Endothelial cell of umbilical vein (primary cell): ENCODE measurements around the gene FXYD3. TPM values are rescaled to one million over a fixed set of nuclear protein-coding genes. Genes with fewer than 3 reads are reported as not detected.

ENCODE experiments used
- BruUV-seq: library from RNA; stranded (reverse); fragments of 400-500 nt; replicated peaks from 2 replicates; lab custom pipeline; 2021; lab: Mats Ljungman, UMichigan
- CTCF ChIA-PET: fragments of 300-600, 350-600 bp; sonication (Branson Sonifier 250); formaldehyde crosslinking; loops from one replicate; lab custom pipeline; 2021; ENCODE audit warnings: antibody characterized with exemption, inconsistent platforms; lab: Charles Lee
- POLR2A ChIA-PET: fragments of 300-600, 350-600 bp; sonication (Branson Sonifier 250); formaldehyde crosslinking; loops from one replicate; lab custom pipeline; 2021; ENCODE audit warnings: antibody characterized with exemption, inconsistent platforms; lab: Charles Lee
- DNase-seq: peaks from one replicate; pipeline ENCODE4 v3.0.0-alpha.2; 2011; ENCODE audit warnings: low read depth, low spot score
- FAIRE-seq: peaks from 2 replicates; lab custom pipeline; 2011; peaks lifted over from hg19 to GRCh38; lab: Jason Lieb, UNC
- H2AFZ ChIP-seq: 2 replicates; pipeline ENCODE4 v1.6.0; 2012; ENCODE audit warnings: low read depth, low read length, control low read depth, inconsistent platforms
- H3K27ac ChIP-seq: 2 replicates; pipeline ENCODE4 v1.5.1; 2011; ENCODE audit warnings: low read depth, mild to moderate bottlenecking, control low read depth, low read length, moderate library complexity; ENCODE audit not compliant: insufficient read depth
- H3K27me3 ChIP-seq, 2 experiments: 2 replicates each; pipeline versions ENCODE4 v1.6.0 to v1.6.1; 2011; ENCODE audit warnings: low read length in 2 of 2, mixed read lengths in 1 of 2; ENCODE audit not compliant: control insufficient read depth in 2 of 2, insufficient read depth in 2 of 2
- H3K36me3 ChIP-seq, 2 experiments: 2 replicates in 1 of 2; 3 replicates in 1 of 2; pipeline ENCODE4 v1.5.1; 2011; ENCODE audit warnings: low read length in 2 of 2, mild to moderate bottlenecking in 1 of 2, moderate library complexity in 1 of 2; ENCODE audit not compliant: control insufficient read depth in 2 of 2, insufficient read depth in 2 of 2; ENCODE audit errors: extremely low read depth in 1 of 2
- H3K4me1 ChIP-seq: 3 replicates; pipeline ENCODE4 v1.5.1; 2011; ENCODE audit warnings: mild to moderate bottlenecking, low read length; ENCODE audit not compliant: control insufficient read depth, insufficient read depth; ENCODE audit errors: extremely low read depth
- H3K4me2 ChIP-seq: 2 replicates; pipeline ENCODE4 v1.6.1; 2011; ENCODE audit warnings: low read length, control low read depth, mixed read lengths; ENCODE audit not compliant: insufficient read depth
- H3K4me3 ChIP-seq, 3 experiments: fragments of 200-600 bp in 1 of 3; sonication (generic), shearing (Covaris generic) in 1 of 3; replicated peaks in 1 of 3; 2 replicates each; pipeline ENCODE4 v1.5.1; 2011 to 2016; ENCODE audit warnings: control low read depth in 3 of 3, low read length in 3 of 3, mild to moderate bottlenecking in 2 of 3, inconsistent platforms in 1 of 3, low read depth in 1 of 3, moderate library complexity in 1 of 3; ENCODE audit not compliant: insufficient read depth in 1 of 3
- H3K79me2 ChIP-seq: 2 replicates; pipeline ENCODE4 v1.6.0; 2012; ENCODE audit warnings: low read length, inconsistent platforms; ENCODE audit not compliant: control insufficient read depth, insufficient read depth
- H3K9ac ChIP-seq: replicated peaks from 2 replicates; pipeline ENCODE3; 2011; ENCODE audit warnings: low read length, control low read depth; ENCODE audit not compliant: insufficient read depth; ENCODE audit errors: extremely low read depth
- H3K9me1 ChIP-seq: replicated peaks from 3 replicates; pipeline ENCODE4 v1.6.0; 2011; ENCODE audit warnings: mild to moderate bottlenecking, low read length; ENCODE audit not compliant: control insufficient read depth, insufficient read depth; ENCODE audit errors: extremely low read depth
- H3K9me3 ChIP-seq: replicated peaks from 2 replicates; pipeline ENCODE4 v1.5.1; 2012; ENCODE audit warnings: low read length, inconsistent platforms; ENCODE audit not compliant: control insufficient read depth, insufficient read depth
- H4K20me1 ChIP-seq: replicated peaks from 2 replicates; pipeline ENCODE3; 2011; ENCODE audit warnings: mild to moderate bottlenecking, low read length; ENCODE audit not compliant: control insufficient read depth, insufficient read depth; ENCODE audit errors: extremely low read depth
- FOS ChIP-seq: IDR thresholded peaks from 2 replicates; pipeline ENCODE4 v1.6.1; 2011; ENCODE audit warnings: mild to moderate bottlenecking, low read length, moderate library complexity, borderline replicate concordance; ENCODE audit not compliant: insufficient read depth
- POLR2A ChIP-seq: IDR thresholded peaks from 2 replicates; pipeline ENCODE4 v1.6.1; 2012; ENCODE audit warnings: low read depth, mild to moderate bottlenecking, control low read depth, low read length
- dilution Hi-C: fragments of 300-500 bp; cut with MboI; formaldehyde crosslinking; loops from one replicate; pipeline ENCODE4 v1.15.0; 2019; ENCODE audit warnings: low sequenced_read_pairs; ENCODE audit not compliant: extremely low pct_ligation_motif_present
- intact Hi-C: fragments of 100-400 bp; cut with micrococcal nuclease; formaldehyde crosslinking; loops from one replicate; pipeline ENCODE4 v1.10.0; 2022
- polyA plus RNA-seq, 4 experiments: library from polyadenylated mRNA; depleted of rRNA in 3 of 4; stranded (reverse) in 3 of 4; unstranded in 1 of 4; fragments of >200 nt; gene quantifications; 2 replicates each; pipeline versions ENCODE4 v1.2.1 to v1.2.3, GENCODE V29; 2011 to 2012; ENCODE audit warnings: missing spikeins in 1 of 4
- total RNA-seq: library from RNA; stranded (reverse); gene quantifications from 2 replicates; pipeline ENCODE4 v1.2.3, GENCODE V29; 2021
- TF ChIP-seq, protein P1 (sequence below), 2 donors: IDR thresholded peaks; 1 replicate in 1 of 2; 2 replicates in 1 of 2; pipeline ENCODE4 v1.5.1; 2011; ENCODE audit warnings: low read length in 2 of 2, mild to moderate bottlenecking in 2 of 2, moderate library complexity in 2 of 2, control low read depth in 1 of 2, inconsistent platforms in 1 of 2, low read depth in 1 of 2; ENCODE audit not compliant: insufficient read depth in 1 of 2; ENCODE audit errors: extremely low read depth in 1 of 2

The FXYD3 gene
- total and polyA plus RNA-seq, 2 donors (not counting 3 experiments of a cell fraction or from before 2014, with no cell fraction given) = not detected

- peak overlapping the region; percentile 95 for H3K27ac ChIP-seq
- BruUV-seq = no TSS peak
- intact Hi-C loops = loop anchor here (2.0 kb wide), 1 partner anchor 57 kb away; no protein-coding TSS in a partner anchor
Measured at GRCh38 chr19:35155441-35155840, 39.8 kb downstream of the FXYD3 start.

More at GRCh38 chr19:35155441-35155840, 39.8 kb downstream of the FXYD3 start:
- H3K79me2 ChIP-seq = peaks cover 31% of the 10 kb centered on the region
- H3K36me3 ChIP-seq = peaks cover 13 to 17% of the 10 kb centered on the region in 2 experiments
- dilution Hi-C loops = no loop called here
- H3K4me3 ChIP-seq = peak overlapping the region; percentile 78 to 98 (median 82)
- peak overlapping the region; percentile 92 for H3K9ac ChIP-seq
- H3K27me3 ChIP-seq = no peaks in the 10 kb centered on the region
- no peak for FAIRE-seq
- H3K9me3 ChIP-seq = no peaks in the 10 kb centered on the region
- H3K4me1 ChIP-seq = peaks cover 20% of the 10 kb centered on the region
- H2AFZ ChIP-seq = no peak overlapping the region
- H3K4me2 ChIP-seq = peak overlapping the region; percentile 78
- no peaks in the 10 kb centered on the region for H3K9me1 ChIP-seq
- TF ChIP-seq, protein P1, sequence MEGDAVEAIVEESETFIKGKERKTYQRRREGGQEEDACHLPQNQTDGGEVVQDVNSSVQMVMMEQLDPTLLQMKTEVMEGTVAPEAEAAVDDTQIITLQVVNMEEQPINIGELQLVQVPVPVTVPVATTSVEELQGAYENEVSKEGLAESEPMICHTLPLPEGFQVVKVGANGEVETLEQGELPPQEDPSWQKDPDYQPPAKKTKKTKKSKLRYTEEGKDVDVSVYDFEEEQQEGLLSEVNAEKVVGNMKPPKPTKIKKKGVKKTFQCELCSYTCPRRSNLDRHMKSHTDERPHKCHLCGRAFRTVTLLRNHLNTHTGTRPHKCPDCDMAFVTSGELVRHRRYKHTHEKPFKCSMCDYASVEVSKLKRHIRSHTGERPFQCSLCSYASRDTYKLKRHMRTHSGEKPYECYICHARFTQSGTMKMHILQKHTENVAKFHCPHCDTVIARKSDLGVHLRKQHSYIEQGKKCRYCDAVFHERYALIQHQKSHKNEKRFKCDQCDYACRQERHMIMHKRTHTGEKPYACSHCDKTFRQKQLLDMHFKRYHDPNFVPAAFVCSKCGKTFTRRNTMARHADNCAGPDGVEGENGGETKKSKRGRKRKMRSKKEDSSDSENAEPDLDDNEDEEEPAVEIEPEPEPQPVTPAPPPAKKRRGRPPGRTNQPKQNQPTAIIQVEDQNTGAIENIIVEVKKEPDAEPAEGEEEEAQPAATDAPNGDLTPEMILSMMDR (IDR thresholded peaks at IDR 0.05; ENCODE audit: extremely low read depth in 1 of 2, insufficient read depth in 1 of 2, low read depth in 1 of 2, low read length in 2 of 2) = no peak
- TF ChIP-seq POLR2A = no peak
- no peak for TF ChIP-seq FOS
- POLR2A ChIA-PET = no interaction called here
- no peaks in the 10 kb centered on the region for H4K20me1 ChIP-seq
- CTCF ChIA-PET = interaction anchor here (4.6 kb wide), 1 partner anchor 13 kb away, joined by 73 read pairs; the partner anchor contains the start of gene FXYD7
- no peak for DNase-seq
